HCEC 1CT (cell line): Measurements from ENCODE around the gene PLPP3.
A peak's percentile ranks its signal among the peaks of the same experiment; 100 is the strongest.

ENCODE experiments used
- DNase-seq: peaks from one replicate; pipeline ENCODE4 v3.0.0-alpha.2; 2017

The PLPP3 gene

DNA sequence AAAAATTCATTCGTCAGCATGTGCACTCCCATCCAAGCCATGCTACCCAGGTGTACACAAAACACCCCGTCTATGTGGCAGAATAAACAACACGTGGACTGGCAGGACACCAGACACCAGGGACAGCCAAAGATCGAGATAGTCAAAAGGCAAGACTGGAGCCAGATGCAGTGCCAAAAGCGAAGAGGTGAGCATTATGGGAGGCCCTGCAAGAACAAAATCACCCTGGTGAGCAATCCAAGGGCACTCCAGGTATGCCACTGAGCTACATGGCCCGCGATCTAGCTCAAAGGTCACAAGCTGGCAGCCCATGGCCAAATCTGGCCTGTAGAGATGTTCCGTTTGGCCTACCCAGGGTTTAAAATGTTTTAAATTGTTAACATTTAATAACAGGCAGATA, 33.7 kb downstream of the PLPP3 start:
- no peak for DNase-seq

DNA sequence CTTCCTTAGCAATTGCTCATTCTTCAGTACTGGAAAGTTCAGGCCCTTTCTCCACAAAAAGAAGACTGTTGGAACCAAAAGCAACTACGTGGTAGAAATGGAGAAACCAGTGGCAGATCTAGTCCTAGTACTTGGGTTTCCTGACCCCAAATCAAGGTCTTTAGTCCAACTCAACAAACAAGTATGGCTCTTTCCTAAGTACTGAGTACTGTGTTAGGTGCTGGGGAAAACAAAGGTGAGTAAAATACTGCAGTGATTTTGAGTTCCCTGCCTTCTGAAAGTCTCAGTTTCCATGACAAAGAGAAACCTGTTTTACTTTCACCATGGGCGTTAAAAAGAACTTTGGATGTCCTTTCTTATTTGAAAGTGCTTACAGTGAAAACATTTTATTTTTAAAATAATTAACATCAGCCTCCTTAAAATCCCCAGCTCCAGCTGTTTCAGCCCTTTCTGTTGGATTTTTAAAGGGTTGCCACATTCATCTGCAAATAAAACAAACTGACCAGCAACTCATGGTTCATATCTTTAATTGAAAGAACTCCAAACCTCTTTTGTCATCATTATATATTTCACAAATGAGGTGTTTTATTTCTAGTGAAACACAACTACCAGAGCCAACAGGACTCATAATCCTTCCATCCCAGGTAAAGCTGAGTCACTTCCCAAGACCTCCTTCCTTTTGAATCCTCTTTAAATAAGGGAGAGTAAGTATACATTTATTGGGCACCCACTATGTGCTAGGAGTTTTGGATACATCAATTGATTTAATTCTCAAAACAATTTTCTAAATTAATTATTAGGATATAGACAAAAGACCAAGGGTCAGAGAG, 35.4 kb downstream of the PLPP3 start:
- no peak for DNase-seq

DNA sequence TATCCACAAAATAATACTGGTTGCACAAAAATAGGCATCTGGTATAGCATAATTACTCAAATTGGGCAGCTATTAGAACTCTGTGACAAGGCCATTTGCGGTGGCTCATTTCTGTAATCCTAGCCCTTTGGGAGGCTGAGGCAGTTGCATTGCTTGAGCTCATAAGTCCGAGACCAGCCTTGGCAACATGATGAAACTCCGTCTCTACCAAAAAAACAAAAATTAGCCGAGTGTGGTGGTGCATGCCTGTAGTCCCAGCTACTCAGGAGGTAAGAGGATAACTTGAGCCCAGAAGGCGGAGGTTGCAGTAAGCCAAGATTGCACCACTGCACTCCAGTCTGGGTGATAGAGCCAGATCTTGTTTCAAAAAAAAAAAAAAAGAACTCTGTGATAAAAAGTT, 36.7 kb downstream of the PLPP3 start:
- no peak for DNase-seq

DNA sequence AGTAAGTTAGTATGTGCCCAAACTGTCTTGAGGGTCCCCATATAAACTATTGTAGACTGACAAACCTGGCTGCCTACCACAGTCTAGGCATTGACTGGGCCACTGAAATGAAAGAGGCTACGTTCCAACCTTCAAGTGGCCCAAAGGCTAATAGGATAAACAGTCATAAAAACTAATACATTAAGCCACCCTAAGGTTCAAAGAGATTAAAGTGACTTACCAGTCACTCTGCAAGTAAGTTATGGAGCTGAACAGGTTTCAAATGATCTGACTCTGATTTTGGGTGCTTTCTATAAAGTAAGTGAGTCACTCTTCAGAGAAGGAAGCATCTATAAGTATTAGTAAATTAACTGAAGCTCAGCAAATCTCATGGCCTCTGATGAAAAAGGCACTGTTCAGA, 38.0 kb downstream of the PLPP3 start:
- DNase-seq = no peak

DNA sequence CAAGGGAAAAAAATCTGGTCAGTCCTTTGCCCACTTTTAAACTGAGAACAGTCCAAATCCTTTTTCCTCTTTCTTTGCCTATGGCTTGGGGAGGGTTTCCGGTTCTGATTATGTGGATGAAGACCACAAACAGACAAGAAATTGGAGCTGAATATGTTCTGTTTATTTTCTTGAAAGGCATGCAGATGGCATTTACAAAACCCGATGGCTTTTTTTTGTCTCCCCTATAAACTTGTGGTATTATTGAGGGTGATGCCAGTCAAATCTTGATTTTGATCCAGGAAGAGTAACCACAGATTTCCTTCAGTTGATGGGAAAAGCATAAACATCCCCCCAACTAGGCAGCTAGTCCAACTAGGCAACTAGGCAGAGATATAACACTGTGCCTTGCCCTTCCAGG, 38.9 kb downstream of the PLPP3 start:
- DNase-seq = no peak

DNA sequence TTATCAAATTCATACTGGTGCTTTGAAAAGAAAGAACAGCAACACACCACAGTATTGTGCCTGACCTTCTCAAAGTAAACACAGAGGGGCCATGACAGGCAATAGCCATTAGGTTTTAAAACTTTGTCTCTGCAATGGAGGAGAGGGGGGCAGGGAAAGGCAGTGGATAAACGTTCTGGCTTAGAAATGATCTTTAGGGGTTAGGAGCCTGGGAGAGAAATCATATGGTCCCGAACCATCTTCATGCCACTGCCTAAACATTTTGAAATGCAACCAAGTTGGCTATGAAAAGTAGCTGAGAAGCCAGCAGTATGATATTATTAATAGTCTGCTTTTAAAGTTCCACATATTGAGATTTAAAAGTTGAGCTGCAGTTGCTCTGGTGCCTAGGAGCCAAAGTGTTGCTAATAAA, 39.8 kb downstream of the PLPP3 start:
- no peak for DNase-seq

DNA sequence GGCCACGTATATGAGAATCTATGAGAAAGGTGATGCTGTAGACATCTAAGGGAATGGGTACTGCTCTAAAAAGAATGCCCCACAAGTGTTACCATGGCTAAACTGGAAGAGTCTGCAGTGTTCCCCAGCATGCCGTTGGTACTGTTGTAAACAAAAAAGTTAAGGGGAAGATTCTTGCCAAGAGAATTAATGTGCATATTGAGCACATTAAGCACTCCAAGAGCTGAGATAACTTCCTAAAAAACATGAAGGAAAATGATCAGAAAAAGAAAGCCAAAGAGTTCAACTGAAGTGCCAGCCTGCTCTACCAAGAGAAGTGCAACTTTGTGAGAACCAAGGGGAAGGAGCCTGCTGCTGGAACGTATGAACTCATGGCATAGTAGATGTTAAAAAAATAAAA, 40.8 kb downstream of the PLPP3 start:
- no peak for DNase-seq

DNA sequence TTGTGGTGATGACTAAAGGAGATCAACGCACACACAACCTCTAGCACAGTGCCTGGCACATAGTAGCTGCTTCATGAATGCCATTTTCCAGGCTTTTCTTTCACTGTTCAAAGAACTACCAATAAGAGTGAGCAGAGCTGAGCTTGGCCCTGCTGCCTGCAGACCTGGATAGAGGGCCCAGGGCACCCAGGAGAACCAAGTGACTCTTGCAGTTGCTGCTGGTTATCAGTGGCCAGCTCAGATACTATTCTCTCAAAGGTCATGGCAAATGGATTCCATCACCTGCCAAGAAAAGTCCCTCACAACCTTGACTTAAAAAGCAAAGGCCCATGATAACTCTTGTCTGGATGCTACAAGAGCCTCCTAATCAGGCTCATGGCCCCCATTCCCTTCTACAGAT, 41.7 kb downstream of the PLPP3 start:
- no peak for DNase-seq

DNA sequence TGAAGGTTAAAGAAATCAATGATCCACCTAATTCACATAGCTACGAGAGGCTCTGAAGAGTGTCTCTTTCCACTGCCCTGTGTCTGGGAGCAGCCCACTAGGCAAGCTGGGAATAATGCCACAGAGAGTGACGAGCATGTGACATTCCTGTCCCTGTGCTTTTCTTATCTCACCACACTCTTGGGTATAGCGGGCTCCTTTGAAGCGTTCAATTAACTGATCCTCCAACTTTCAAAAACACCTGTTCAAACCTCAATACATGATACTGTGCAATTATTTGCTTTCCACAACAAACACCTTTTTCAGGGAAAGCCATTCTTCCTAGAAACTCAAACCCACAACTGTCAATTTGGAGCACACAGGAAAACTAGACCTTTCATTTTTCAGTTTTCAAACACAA, 43.4 kb downstream of the PLPP3 start:
- DNase-seq = no peak

DNA sequence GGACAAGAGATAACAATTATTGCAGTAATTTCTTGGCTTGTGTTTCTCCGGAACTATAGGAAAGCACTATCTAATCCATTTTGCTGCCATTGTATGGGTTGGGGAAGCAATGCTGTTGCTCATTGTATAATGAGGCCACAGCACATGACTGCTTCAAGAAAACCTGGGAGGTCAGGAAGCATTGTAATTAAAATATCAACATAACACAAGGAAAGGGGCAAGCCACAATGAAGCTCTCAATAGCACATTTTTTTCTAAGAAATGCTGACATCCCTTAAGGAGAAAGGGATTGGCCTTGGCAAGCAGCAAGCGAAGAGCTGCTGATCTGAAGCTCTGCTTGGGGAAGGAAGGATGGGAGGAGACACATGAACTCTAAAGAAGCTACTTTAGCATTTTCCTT, 44.0 kb downstream of the PLPP3 start:
- no peak for DNase-seq

DNA sequence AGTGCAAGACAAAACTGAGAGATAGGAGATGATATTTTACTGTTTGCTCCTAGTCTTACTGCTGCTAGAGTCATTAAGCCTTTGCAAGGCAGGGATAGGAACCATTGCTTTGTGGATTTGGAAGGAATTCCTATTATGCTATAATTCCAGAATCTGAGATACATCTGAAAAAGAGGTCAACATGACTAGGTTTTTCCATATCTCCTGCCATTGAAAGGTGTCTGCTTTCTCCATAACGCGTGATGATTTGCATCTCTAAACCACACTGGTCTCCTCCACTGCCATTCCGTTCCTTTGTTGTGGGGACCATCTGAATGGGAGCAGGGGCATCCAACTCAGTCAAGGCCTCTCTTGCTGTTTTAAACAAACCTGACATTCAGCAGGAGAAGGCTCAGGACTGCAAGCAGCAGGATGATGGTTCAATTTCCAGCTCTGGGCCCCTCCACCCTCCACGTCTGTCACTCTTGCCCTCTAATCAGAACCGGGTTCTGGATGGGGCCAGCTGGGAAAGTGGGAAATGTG, 45.2 kb downstream of the PLPP3 start:
- no peak for DNase-seq

DNA sequence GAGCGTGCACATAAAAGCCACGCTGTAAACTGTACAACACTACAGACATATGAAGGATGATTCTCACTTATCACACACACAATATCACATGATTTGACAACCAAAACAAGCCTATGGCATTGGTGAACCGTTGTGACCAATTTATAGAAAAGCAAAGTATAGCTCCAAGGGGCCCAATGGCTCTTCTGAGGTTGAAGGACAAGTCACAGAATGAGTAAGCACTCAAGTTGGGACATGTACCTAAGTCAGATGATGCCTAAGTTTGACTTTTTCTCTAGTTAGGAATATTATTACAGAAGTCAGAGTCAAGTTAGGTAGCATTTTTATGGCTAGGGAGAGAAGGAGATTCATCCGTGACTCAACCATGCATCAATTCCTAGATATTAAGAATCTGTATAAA, 45.7 kb downstream of the PLPP3 start:
- DNase-seq = no peak

DNA sequence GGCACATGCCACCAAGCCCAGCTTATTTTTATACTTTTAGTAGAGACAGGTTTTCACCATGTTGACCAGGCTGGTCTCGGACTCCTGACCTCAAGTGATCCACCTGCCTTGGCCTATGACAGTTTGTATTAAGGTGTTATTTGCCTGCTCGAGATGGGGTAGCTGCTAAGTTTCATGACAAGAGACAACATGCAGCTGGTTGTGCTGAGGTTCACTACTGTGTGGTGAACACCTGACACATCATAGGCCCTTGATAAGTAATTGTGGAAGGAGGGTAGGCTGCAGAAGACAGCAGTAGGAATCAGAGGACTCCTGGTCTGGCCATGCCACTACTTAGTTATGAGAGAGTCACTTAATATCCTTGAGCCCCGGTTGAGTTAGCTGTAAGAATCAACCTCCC, 46.2 kb downstream of the PLPP3 start:
- no peak for DNase-seq

DNA sequence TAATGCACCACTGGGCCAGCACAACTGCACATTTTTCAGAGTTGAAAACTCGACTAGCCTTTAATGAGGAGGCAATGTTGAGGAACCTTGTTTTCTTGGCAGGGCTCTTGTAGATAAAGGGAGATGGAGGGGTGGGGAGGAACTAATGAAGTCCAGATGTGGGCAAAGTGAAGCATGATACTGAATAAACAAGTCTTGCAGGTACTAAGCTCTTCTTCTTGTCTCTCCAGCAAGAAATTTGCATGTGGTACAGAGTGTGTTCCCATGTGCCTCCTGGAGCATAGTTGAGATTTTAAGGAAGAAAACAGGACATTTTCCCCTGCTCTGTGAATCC, 47.0 kb downstream of the PLPP3 start:
- DNase-seq = no peak

DNA sequence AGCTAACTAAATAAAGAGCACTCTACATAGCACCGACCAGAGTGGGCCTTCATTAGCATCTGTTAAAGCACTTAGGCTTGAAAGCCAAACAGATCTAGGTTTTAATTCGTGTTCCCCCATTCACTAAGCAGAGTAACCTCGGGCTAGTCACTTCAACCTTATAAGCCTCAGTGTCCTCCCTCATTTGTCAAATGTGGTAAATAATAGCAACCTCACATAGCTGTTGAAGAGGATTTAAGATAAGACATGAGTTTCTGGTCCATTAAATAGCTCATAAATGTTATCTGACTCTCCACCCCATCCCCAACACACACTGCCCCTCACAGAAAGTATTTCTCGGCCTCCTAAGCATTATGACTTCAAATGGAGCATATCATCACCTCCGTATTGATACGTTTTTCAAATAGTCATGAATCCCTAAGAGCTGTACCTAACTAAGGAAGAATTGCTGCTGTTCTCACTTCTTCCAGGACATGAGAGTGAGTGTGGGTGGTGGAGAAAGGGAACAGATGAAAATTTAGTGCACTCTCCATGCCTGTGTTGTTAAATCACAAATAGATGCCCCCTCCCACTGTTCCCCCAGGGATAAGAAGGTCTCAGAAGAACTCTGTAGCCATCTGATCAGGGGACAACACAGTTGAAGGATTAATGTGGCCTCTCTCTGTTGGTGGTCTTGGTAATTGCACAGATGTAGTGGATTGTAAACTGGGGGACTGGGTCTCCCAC, 47.6 kb downstream of the PLPP3 start:
- DNase-seq = no peak

DNA sequence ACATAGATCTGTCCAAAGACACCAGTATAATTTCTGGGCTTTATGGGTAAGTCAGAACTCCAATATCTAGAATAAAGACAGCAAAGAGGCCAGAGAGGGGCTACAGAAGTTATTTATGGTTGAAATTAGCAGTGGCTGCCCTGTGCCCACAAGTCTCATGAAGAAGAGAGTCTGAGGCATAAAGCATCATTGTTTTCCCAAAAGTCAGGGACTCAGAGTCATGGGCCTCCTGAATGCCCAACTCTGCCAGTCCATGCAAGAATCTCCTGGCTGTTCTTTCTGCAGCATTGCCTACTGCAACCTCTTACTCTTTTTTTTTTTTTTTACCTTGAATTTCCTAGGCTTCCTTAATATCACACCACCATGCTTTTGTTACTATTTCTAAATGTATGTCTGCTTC, 49.6 kb downstream of the PLPP3 start:
- DNase-seq = no peak

DNA sequence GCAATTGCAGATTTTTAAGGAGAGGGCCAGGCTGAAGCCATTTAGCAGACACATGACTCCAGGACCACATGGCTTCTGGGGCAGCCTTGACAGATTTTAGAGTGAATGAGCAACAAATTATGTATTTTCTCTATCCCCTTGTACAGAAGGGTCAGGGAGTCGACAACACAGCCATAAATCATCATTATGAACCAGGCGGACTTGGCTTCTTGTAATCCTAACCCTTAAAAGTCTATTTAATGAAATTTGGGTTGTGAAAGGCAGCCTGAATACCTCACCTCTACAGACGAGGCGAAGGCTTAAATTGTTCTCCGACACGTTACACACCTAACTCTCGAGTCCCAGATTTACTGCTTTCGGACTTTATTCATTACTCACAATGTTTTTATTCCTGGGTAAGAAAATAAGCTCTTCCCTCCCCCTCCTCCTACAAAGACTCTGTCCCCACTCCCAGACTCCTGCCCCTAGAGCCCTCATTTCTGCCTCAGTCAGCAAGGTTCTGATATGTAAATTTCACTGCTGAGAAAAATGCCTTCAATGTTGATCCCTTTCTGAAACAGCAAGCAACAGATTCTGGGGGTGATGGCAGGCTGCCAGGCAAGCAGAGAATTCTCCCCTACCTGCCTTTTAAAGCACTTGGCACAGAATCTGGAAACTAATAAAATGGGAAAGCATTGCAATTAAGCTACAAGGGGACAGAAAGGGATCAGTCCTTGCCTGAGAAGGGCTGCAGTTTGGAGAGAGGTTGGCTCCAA, 51.6 kb downstream of the PLPP3 start:
- peak; percentile 24 for DNase-seq

DNA sequence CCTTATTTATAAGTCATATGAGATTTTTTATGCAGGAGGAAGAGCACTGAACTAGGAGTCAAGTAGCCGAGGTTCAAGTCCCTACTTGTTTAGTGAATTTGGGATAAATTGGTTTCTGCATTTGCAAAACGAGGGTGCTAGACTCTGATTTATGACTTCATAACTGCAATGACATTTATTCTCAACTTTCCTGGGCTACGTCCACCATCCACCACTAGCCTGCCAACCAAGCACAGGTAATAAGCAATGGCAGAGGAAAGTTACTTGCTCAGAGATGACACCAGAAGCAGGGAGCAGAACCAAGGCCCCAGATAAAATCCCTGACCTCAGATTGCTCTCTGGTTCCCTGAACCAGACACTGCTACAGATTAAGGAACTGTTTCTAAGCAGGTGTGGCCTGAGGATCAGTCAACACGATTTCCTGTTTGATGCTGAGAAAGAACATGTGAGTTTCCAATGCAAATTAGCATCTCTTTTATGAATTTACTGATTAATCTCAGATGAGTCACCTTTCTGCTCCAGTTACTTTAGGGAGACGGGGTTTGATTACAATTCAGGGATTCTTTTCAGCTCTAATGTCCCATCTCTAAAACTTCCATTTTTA, 52.7 kb downstream of the PLPP3 start:
- peak; percentile 26 for DNase-seq

DNA sequence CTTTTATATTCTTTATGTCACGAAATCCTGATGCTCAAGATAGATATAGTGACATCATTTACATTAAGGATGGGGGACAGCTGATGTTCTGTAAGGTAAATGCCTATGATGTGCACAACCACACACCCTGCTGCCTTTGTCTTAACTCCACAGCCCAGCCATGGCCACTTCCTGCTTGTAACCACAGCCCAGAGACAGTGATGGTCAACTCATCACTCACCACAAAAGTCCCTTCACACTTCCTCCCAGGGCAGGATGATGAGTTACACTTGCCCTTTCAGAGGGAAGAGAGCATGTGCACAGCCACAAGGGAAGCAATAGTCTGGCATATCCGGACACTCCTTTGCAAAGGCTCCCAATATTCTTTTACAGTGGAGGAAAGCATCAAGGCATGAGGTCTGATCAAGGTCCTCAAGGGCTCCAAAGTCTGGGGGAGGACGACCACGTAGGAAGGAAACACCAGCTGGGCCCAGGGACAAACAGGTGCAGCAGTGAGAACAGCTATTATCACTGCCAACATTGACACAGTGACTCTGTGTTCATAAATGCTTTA, 53.8 kb downstream of the PLPP3 start:
- peak; percentile 55 for DNase-seq

DNA sequence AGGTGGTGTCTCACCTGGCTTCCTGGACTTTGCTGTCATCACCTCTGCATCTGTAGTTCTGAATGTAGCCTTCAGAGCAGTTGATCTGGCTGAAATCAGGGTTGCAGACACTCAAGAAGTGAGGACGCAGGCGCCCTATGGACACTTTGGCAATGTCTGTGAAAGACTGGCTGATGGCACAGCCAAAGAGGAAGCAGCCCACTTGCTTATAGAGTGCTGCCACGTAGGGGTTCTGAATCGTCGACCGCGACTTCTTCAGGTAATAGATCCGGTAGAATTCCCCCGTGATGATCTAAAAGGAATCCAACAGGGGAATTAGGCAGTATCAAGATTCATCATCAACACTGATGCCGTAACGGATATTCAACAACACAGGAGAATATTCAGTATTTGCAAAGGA, 55.1 kb downstream of the PLPP3 start:
- DNase-seq = no peak

DNA sequence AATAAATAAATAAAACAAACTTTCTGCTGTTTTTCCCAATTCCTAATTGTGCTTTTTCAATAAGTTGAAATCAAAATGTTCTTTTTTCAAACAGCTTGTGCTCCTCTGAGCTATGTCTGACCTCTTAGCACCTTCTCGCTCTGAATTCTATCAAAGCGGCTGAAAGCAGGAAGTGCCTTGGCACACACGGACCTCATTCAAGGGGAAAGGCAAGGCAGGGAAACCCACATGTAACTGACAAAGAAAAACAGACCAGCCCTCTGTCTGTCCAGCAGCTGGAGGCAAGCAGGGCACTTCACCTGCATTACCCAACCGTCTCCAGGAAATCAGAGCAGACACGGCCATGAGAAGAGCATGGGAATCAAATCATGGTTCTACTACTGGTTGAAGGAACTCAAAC, 56.7 kb downstream of the PLPP3 start:
- DNase-seq = no peak

DNA sequence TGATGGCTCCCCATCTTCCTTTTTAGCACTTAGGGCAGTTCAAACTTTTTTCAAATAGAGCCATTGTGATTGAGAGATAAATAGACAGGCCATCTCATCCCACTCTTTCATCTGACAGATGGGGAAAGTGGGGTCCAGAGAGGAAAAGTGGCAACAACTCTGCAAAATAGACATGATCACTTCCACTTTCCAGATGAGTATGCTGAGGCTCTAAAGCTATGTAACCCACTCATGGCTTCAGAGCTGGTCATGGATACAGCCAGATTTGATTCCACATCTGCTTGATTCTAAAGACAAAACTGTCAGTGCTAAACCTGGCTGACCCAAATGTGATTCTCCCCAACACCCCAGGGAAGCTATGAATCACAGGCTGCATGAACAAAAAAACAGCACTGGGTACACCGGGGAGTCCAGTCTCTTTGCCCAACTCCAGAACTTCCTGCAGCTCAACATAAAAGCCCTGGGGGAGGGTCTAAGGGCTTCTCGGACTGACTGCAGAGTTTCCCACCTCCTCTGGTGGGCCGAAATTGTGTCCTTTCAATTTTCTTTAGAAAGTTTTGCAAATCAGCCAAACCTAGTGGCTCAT, 59.3 kb downstream of the PLPP3 start:
- no peak for DNase-seq
